ENCODE results near the gene DEDD2.

The DEDD2 gene

GRCh38 chr19:42226886-42227285 lies 9.4 kb upstream of the DEDD2 start:
- H4K20me1 ChIP-seq (ENCODE audit: insufficient read depth, low read length), result no peaks in the 10 kb centered on the region
- H2AFZ ChIP-seq (ENCODE audit: low read length), result no peak overlapping the region
- H3K27me3 ChIP-seq (ENCODE audit: insufficient read depth, low read length), result no peaks in the 10 kb centered on the region
- no peaks in the 10 kb centered on the region for H3F3A ChIP-seq (ENCODE audit: insufficient read depth, low read length)
- peaks cover 78% of the 10 kb centered on the region for H3K36me3 ChIP-seq (ENCODE audit: insufficient read depth, low read length)
- no peak overlapping the region for H3K9ac ChIP-seq (ENCODE audit: low read length)
- TF ChIP-seq EZH2 (IDR thresholded peaks at IDR 0.05; ENCODE audit: borderline replicate concordance, low read length) (no peak), CTCF (IDR thresholded peaks at IDR 0.05; ENCODE audit: low read length) (no peak)
- H3K9me3 ChIP-seq (ENCODE audit: low read length), result no peaks in the 10 kb centered on the region
- no peaks in the 10 kb centered on the region for H3K9me2 ChIP-seq (ENCODE audit: low read depth, low read length)
- H3K4me2 ChIP-seq (ENCODE audit: low read length), result no peak overlapping the region
- no peak overlapping the region for H3K27ac ChIP-seq (ENCODE audit: low read depth, low read length, poor library complexity, severe bottlenecking)
- 0 out of 2 replicates have a peak, but pooled peaks cover 4% of the 10 kb centered on the region for H3K79me2 ChIP-seq (ENCODE audit: insufficient read depth, low read length)
- peaks cover 11% of the 10 kb centered on the region for H3K4me1 ChIP-seq (ENCODE audit: insufficient read depth, low read length, severe bottlenecking)
- no peak overlapping the region for H3K4me3 ChIP-seq (ENCODE audit: low read depth, low read length, poor library complexity, severe bottlenecking)

GRCh38 chr19:42225718-42226292 lies 8.3 kb upstream of the DEDD2 start:
- no peak overlapping the region for H2AFZ ChIP-seq (ENCODE audit: low read length)
- H3K4me1 ChIP-seq (ENCODE audit: insufficient read depth, low read length, severe bottlenecking), result peaks cover 17% of the 10 kb centered on the region
- no peaks in the 10 kb centered on the region for H3F3A ChIP-seq (ENCODE audit: insufficient read depth, low read length)
- peaks cover 67% of the 10 kb centered on the region for H3K36me3 ChIP-seq (ENCODE audit: insufficient read depth, low read length)
- no peaks in the 10 kb centered on the region for H4K20me1 ChIP-seq (ENCODE audit: insufficient read depth, low read length)
- no peak overlapping the region for H3K27ac ChIP-seq (ENCODE audit: low read depth, low read length, poor library complexity, severe bottlenecking)
- no peak overlapping the region for H3K4me3 ChIP-seq (ENCODE audit: low read depth, low read length, poor library complexity, severe bottlenecking)
- TF ChIP-seq CTCF (IDR thresholded peaks at IDR 0.05; ENCODE audit: low read length) (no peak), EZH2 (IDR thresholded peaks at IDR 0.05; ENCODE audit: borderline replicate concordance, low read length) (no peak)
- H3K9me2 ChIP-seq (ENCODE audit: low read depth, low read length), result no peaks in the 10 kb centered on the region
- no peak overlapping the region for H3K4me2 ChIP-seq (ENCODE audit: low read length)
- no peaks in the 10 kb centered on the region for H3K9me3 ChIP-seq (ENCODE audit: low read length)
- no peaks in the 10 kb centered on the region for H3K27me3 ChIP-seq (ENCODE audit: insufficient read depth, low read length)
- peaks cover 12% of the 10 kb centered on the region for H3K79me2 ChIP-seq (ENCODE audit: insufficient read depth, low read length)
- no peak overlapping the region for H3K9ac ChIP-seq (ENCODE audit: low read length)

- no peaks in the 10 kb centered on the region for H4K20me1 ChIP-seq (ENCODE audit: insufficient read depth, low read length)
- no peak overlapping the region for H3K9ac ChIP-seq (ENCODE audit: low read length)
- no peak overlapping the region for H3K4me2 ChIP-seq (ENCODE audit: low read length)
- peaks cover 60% of the 10 kb centered on the region for H3K36me3 ChIP-seq (ENCODE audit: insufficient read depth, low read length)
- peaks cover 18% of the 10 kb centered on the region for H3K4me1 ChIP-seq (ENCODE audit: insufficient read depth, low read length, severe bottlenecking)
- H3K79me2 ChIP-seq (ENCODE audit: insufficient read depth, low read length), result peaks cover 17% of the 10 kb centered on the region
- H3K27ac ChIP-seq (ENCODE audit: low read depth, low read length, poor library complexity, severe bottlenecking), result no peak overlapping the region
- no peak overlapping the region for H3K4me3 ChIP-seq (ENCODE audit: low read depth, low read length, poor library complexity, severe bottlenecking)
- H3K27me3 ChIP-seq (ENCODE audit: insufficient read depth, low read length), result no peaks in the 10 kb centered on the region
- no peaks in the 10 kb centered on the region for H3K9me2 ChIP-seq (ENCODE audit: low read depth, low read length)
- no peak overlapping the region for H2AFZ ChIP-seq (ENCODE audit: low read length)
- TF ChIP-seq CTCF (IDR thresholded peaks at IDR 0.05; ENCODE audit: low read length) (no peak), EZH2 (IDR thresholded peaks at IDR 0.05; ENCODE audit: borderline replicate concordance, low read length) (no peak)
- no peaks in the 10 kb centered on the region for H3K9me3 ChIP-seq (ENCODE audit: low read length)
- H3F3A ChIP-seq (ENCODE audit: insufficient read depth, low read length), result no peaks in the 10 kb centered on the region
Measured at GRCh38 chr19:42224940-42225717, 7.7 kb upstream of the DEDD2 start.
